HG02884 (cell line): ENCODE data around the gene PRG3.
A peak's percentile ranks its signal among the peaks of the same experiment; 100 is the strongest.

Experiments
- ATAC-seq: cut with Tn5 transposase; IDR thresholded peaks from one replicate; pipeline ENCODE4 v1.9.1; 2021; ENCODE audit warnings: mild to moderate bottlenecking, moderate library complexity; ENCODE audit not compliant: unreplicated experiment

The PRG3 gene

GRCh38 chr11:57380975-57381374 lies at the start of gene PRG3:
TSS of gene PRG3 (minus strand) at chr11:57381150. CDS start at chr11:57380708, 442 bp downstream.
- ATAC-seq: no peak

- no peak for ATAC-seq
Measured at GRCh38 chr11:57429946-57430345, 49.0 kb upstream of the PRG3 start.

- no peak for ATAC-seq
Measured at GRCh38 chr11:57428643-57429042, 47.7 kb upstream of the PRG3 start.

- no peak for ATAC-seq
Measured at GRCh38 chr11:57427727-57428082, 46.8 kb upstream of the PRG3 start.

- peak; percentile 51 for ATAC-seq
Measured at GRCh38 chr11:57426929-57427726, 46.2 kb upstream of the PRG3 start, which contains the start of gene SLC43A3. TSS of gene SLC43A3 (minus strand) at chr11:57427121. CDS start at chr11:57426172, 949 bp downstream.

- no peak for ATAC-seq
Measured at GRCh38 chr11:57426439-57426928, 45.5 kb upstream of the PRG3 start.

- no peak for ATAC-seq
Measured at GRCh38 chr11:57425565-57426438, 44.9 kb upstream of the PRG3 start.

- peak; percentile 90 for ATAC-seq
Measured at GRCh38 chr11:57424792-57425564, 44.0 kb upstream of the PRG3 start.

GRCh38 chr11:57424137-57424791 lies 43.3 kb upstream of the PRG3 start:
- no peak for ATAC-seq

GRCh38 chr11:57422669-57423068 lies 41.7 kb upstream of the PRG3 start:
- ATAC-seq: no peak

- ATAC-seq: no peak
Measured at GRCh38 chr11:57421805-57422204, 40.9 kb upstream of the PRG3 start.

GRCh38 chr11:57421066-57421465 lies 40.1 kb upstream of the PRG3 start:
- no peak for ATAC-seq

GRCh38 chr11:57419146-57419545 lies 38.2 kb upstream of the PRG3 start:
- no peak for ATAC-seq

- no peak for ATAC-seq
Measured at GRCh38 chr11:57418131-57418530, 37.2 kb upstream of the PRG3 start.

- ATAC-seq: no peak
Measured at GRCh38 chr11:57417056-57417455, 36.1 kb upstream of the PRG3 start.

- ATAC-seq: no peak
Measured at GRCh38 chr11:57416436-57416835, 35.5 kb upstream of the PRG3 start.

- peak; percentile 48 for ATAC-seq
Measured at GRCh38 chr11:57414612-57415212, 33.8 kb upstream of the PRG3 start.

GRCh38 chr11:57413681-57414080 lies 32.7 kb upstream of the PRG3 start:
- no peak for ATAC-seq

- no peak for ATAC-seq
Measured at GRCh38 chr11:57410287-57410686, 29.3 kb upstream of the PRG3 start.
